Sigmoid colon (tissue), 3 donors: ENCODE results near the gene NRXN3.

ENCODE experiments used
- POLR2A ChIP-seq, 2 donors: fragments of 450-650 bp; IDR thresholded peaks; one replicate each; pipeline ENCODE4 v1.6.1; 2016; ENCODE audit warnings: antibody characterized with exemption in 2 of 2, mild to moderate bottlenecking in 2 of 2, moderate library complexity in 2 of 2
- TF ChIP-seq, protein P1 (sequence below), 4 experiments: fragments of 450-650 bp in 3 of 4; fragments of 200-600 bp in 1 of 4; IDR thresholded peaks; one replicate each; pipeline ENCODE4 v1.5.1; 2016 to 2019; ENCODE audit warnings: antibody characterized with exemption in 4 of 4, mild to moderate bottlenecking in 3 of 4, moderate library complexity in 2 of 4

DNA sequence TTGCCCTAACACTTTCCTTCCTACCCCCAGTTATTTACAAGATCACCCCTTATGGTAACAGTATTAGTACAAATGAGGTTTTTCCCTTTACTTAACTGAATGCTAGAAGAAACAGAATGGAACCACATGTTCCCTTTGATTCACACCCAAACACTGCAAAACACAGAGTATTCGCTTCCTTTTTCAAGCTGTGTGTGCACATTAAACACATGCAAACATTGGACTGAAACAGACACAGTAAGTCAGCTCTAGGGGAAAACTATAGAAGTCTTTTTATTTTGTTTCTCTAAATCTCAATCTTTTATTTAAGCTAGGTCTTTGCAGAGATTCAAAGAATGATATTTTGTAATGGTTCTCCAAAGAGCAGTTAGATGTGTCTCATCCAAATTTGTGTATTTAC lies 1312.7 kb downstream of the NRXN3 start:
- TF ChIP-seq, protein P1, sequence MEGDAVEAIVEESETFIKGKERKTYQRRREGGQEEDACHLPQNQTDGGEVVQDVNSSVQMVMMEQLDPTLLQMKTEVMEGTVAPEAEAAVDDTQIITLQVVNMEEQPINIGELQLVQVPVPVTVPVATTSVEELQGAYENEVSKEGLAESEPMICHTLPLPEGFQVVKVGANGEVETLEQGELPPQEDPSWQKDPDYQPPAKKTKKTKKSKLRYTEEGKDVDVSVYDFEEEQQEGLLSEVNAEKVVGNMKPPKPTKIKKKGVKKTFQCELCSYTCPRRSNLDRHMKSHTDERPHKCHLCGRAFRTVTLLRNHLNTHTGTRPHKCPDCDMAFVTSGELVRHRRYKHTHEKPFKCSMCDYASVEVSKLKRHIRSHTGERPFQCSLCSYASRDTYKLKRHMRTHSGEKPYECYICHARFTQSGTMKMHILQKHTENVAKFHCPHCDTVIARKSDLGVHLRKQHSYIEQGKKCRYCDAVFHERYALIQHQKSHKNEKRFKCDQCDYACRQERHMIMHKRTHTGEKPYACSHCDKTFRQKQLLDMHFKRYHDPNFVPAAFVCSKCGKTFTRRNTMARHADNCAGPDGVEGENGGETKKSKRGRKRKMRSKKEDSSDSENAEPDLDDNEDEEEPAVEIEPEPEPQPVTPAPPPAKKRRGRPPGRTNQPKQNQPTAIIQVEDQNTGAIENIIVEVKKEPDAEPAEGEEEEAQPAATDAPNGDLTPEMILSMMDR (IDR thresholded peaks at IDR 0.05) = no peak
- TF ChIP-seq POLR2A (IDR thresholded peaks at IDR 0.05) = no peak
